ENCODE results near the gene ASPDH. TPM values are rescaled to one million over a fixed set of nuclear protein-coding genes. Genes with fewer than 3 reads are reported as not detected.

ASPDH gene
- total RNA-seq, 1 experiment from 2014 or later = not detected

- H3K9me3 Mint-ChIP-seq = no peaks in the 10 kb centered on the region; a peak in 1 of 5 replicates
- no peaks in the 10 kb centered on the region for H3K27me3 ChIP-seq (ENCODE audit: insufficient read depth, low read length)
Observed at GRCh38 chr19:50462970-50463369, 50.7 kb downstream of the ASPDH start.

More at GRCh38 chr19:50462970-50463369, 50.7 kb downstream of the ASPDH start:
- Histone ChIP-seq H4K20me1 (ENCODE audit: control insufficient read depth, insufficient read depth, insufficient read length) (no peaks in the 10 kb centered on the region), H3K79me1 (ENCODE audit: insufficient read depth, low read depth, low read length, poor library complexity, severe bottlenecking) (no peaks in the 10 kb centered on the region), H3K9me3 (ENCODE audit: control insufficient read depth, low read depth, low read length) (no peaks in the 10 kb centered on the region), H3K4ac (ENCODE audit: low read depth, low read length) (no peak overlapping the region), H3K56ac (ENCODE audit: insufficient read length, low read depth, low read length) (no peak overlapping the region), H4K5ac (ENCODE audit: insufficient read length, low read depth, low read length) (no peak overlapping the region), H2BK20ac (ENCODE audit: low read depth, low read length, poor library complexity, severe bottlenecking) (no peak overlapping the region), H2BK12ac (ENCODE audit: insufficient read length, low read depth, low read length) (no peak overlapping the region), H2AK5ac (ENCODE audit: insufficient read length, low read length) (no peak overlapping the region), H2BK5ac (ENCODE audit: insufficient read length, low read length) (no peak overlapping the region), H4K91ac (ENCODE audit: insufficient read length, low read depth, low read length) (no peak overlapping the region), H2BK120ac (ENCODE audit: low read depth, low read length, poor library complexity, severe bottlenecking) (no peak overlapping the region), H3K4me1 (ENCODE audit: insufficient read depth, low read length) (no peaks in the 10 kb centered on the region), H3K18ac (ENCODE audit: insufficient read length, low read depth, low read length) (no peak overlapping the region), H3K9ac (ENCODE audit: extremely low read depth, insufficient read length, low read length) (no peak overlapping the region), H3K27ac (ENCODE audit: insufficient read length, low read depth, low read length) (no peak overlapping the region), H4K8ac (replicated peaks; ENCODE audit: insufficient read length, low read depth, low read length) (no peak overlapping the region), H2AFZ (ENCODE audit: low read length) (no peak overlapping the region), H3K23me2 (ENCODE audit: insufficient read length, low read depth, low read length, poor library complexity, severe bottlenecking) (no peaks in the 10 kb centered on the region), H3K23ac (ENCODE audit: insufficient read length, low read depth, low read length) (no peak overlapping the region), H2BK15ac (ENCODE audit: low read depth, low read length) (no peak overlapping the region), H3T11ph (ENCODE audit: low read length) (no peak overlapping the region), H3K4me2 (ENCODE audit: insufficient read depth, insufficient read length, low read length) (no peak overlapping the region), H3K79me2 (ENCODE audit: insufficient read depth, low read length) (no peaks in the 10 kb centered on the region), H3K14ac (ENCODE audit: insufficient read depth, low read length) (no peak overlapping the region; the same call in 1 of the 2 replicates)
- no peak overlapping the region for H3K4me3 Mint-ChIP-seq
- no peaks in the 10 kb centered on the region; a peak in 1 of 7 replicates for H3K36me3 Mint-ChIP-seq (ENCODE audit: insufficient read depth in 1 of 3, low read depth in 3 of 3)
- peaks cover 9 to 12% of the 10 kb centered on the region in 2 experiments for H3K4me1 Mint-ChIP-seq
- WGBS (ENCODE audit: extremely low coverage, insufficient read length, low lambda C conversion rate) = no CpG with 5 or more reads among the region's 7 CpGs
- no peak overlapping the region for H3K27ac Mint-ChIP-seq
- TF ChIP-seq CTCF (conservative IDR thresholded peaks at IDR 0.05) = no peak
- no peak for DNase-seq
- peaks cover 7% of the 10 kb centered on the region for H3K27me3 Mint-ChIP-seq (ENCODE audit: low read depth)

Other genes with a start within 250 kb of the ASPDH start
- 15.2 and 17.3 TPM in 2 replicates for gene KCNC3, start 184.5 kb downstream of the ASPDH start, total RNA-seq (2021)
- gene NAPSA, start 148.3 kb downstream of the ASPDH start, total RNA-seq (2021) = 0.33 and 0.44 TPM in 2 replicates
- 33.2 and 35.8 TPM in 2 replicates for gene NR1H2, start 137.5 kb downstream of the ASPDH start, total RNA-seq (2021)
- gene POLD1, start 129.6 kb downstream of the ASPDH start, total RNA-seq (2021) = 165 and 178 TPM in 2 replicates
- 30.2 and 33.3 TPM in 2 replicates for gene SPIB, start 95.0 kb downstream of the ASPDH start, total RNA-seq (2021)
- gene MYBPC2, start 81.0 kb downstream of the ASPDH start, total RNA-seq (2021) = 3.8 and 4.9 TPM in 2 replicates
- gene EMC10, start 37.4 kb downstream of the ASPDH start, total RNA-seq (2021) = 109 and 110 TPM in 2 replicates
- 9.5 and 10.5 TPM in 2 replicates for gene GARIN5A, start 37.1 kb downstream of the ASPDH start, total RNA-seq (2021)
- 5.0 and 5.4 TPM in 2 replicates for gene JOSD2, start 2.7 kb downstream of the ASPDH start, total RNA-seq (2021)
- gene LRRC4B, start 54.5 kb upstream of the ASPDH start, total RNA-seq (2021) = 3.7 and 3.8 TPM in 2 replicates
- 2.8 and 3.1 TPM in 2 replicates for gene SYT3, start 126.0 kb upstream of the ASPDH start, total RNA-seq (2021)
- gene C19orf81, start 135.5 kb upstream of the ASPDH start, total RNA-seq (2021) = 9.6 and 11.0 TPM in 2 replicates
- 1.4 and 1.7 TPM in 2 replicates for gene SHANK1, start 205.9 kb upstream of the ASPDH start, total RNA-seq (2021)
- gene CLEC11A, start 209.5 kb upstream of the ASPDH start, total RNA-seq (2021) = 3.8 and 3.9 TPM in 2 replicates